KMS-11 (cell line): Measurements from ENCODE around the gene LRRTM2.

ENCODE experiments used
- H2AFZ ChIP-seq: fragments of 200-600 bp; sonication (generic); 2 replicates; pipeline ENCODE4 v1.6.1; 2016; ENCODE audit warnings: antibody characterized with exemption, mixed run types, low read depth
- H3K27ac ChIP-seq: fragments of 200-600 bp; sonication (generic); 2 replicates; pipeline ENCODE4 v1.6.1; 2016; ENCODE audit warnings: mild to moderate bottlenecking, mixed run types
- H3K27me3 ChIP-seq: fragments of 200-600 bp; sonication (generic); 2 replicates; pipeline ENCODE4 v1.6.1; 2017; ENCODE audit warnings: mild to moderate bottlenecking, low read depth, mixed run types, moderate library complexity; ENCODE audit not compliant: insufficient read depth
- H3K36me3 ChIP-seq: fragments of 200-600 bp; sonication (generic); 2 replicates; pipeline ENCODE4 v1.6.1; 2017; ENCODE audit warnings: mild to moderate bottlenecking, mixed run types; ENCODE audit not compliant: insufficient read depth
- H3K4me1 ChIP-seq: fragments of 200-600 bp; sonication (generic); 2 replicates; pipeline ENCODE4 v1.6.1; 2016; ENCODE audit warnings: mild to moderate bottlenecking, low read depth, mixed run types; ENCODE audit not compliant: poor library complexity, severe bottlenecking
- H3K4me2 ChIP-seq: fragments of 200-600 bp; sonication (generic); 2 replicates; pipeline ENCODE4 v1.7.0; 2016; ENCODE audit warnings: mild to moderate bottlenecking, mixed run types
- H3K4me3 ChIP-seq: fragments of 200-600 bp; sonication (generic); IDR thresholded peaks from 2 replicates; pipeline ENCODE4 v1.6.1; 2017; ENCODE audit warnings: low read depth, low read length, mixed read lengths; ENCODE audit not compliant: insufficient read depth
- H3K79me2 ChIP-seq: fragments of 200-600 bp; sonication (generic); 2 replicates; pipeline ENCODE4 v1.6.1; 2016; ENCODE audit warnings: low read depth, mixed run types; ENCODE audit not compliant: insufficient read depth
- H3K9ac ChIP-seq: fragments of 200-600 bp; sonication (generic); 2 replicates; pipeline ENCODE4 v1.6.1; 2016; ENCODE audit warnings: mild to moderate bottlenecking, mixed run types
- H4K20me1 ChIP-seq: fragments of 200-600 bp; sonication (generic); 2 replicates; pipeline ENCODE4 v1.6.1; 2016; ENCODE audit warnings: mild to moderate bottlenecking, mixed run types; ENCODE audit not compliant: insufficient read depth
- CTCF ChIP-seq: fragments of 200-600 bp; sonication (generic); conservative IDR thresholded peaks from 2 replicates; pipeline ENCODE4 v1.6.1; 2017; ENCODE audit warnings: low read depth, mild to moderate bottlenecking, antibody characterized with exemption, low read length, moderate library complexity, mixed read lengths

The LRRTM2 gene

GRCh38 chr5:138867011-138867410 is 8.1 kb downstream of the LRRTM2 start:
- TF ChIP-seq CTCF, result no peak
- H4K20me1 ChIP-seq, result no peaks in the 10 kb centered on the region
- no peak overlapping the region for H3K27ac ChIP-seq
- no peak overlapping the region for H2AFZ ChIP-seq
- H3K27me3 ChIP-seq, result no peaks in the 10 kb centered on the region
- H3K79me2 ChIP-seq, result no peaks in the 10 kb centered on the region
- no peak overlapping the region for H3K9ac ChIP-seq
- no peak overlapping the region for H3K4me3 ChIP-seq
- H3K4me2 ChIP-seq, result no peak overlapping the region
- H3K36me3 ChIP-seq, result no peaks in the 10 kb centered on the region
- H3K4me1 ChIP-seq, result no peaks in the 10 kb centered on the region

GRCh38 chr5:138853132-138853531 is 22.0 kb downstream of the LRRTM2 start:
- no peaks in the 10 kb centered on the region for H3K36me3 ChIP-seq
- H3K4me2 ChIP-seq, result no peak overlapping the region
- no peaks in the 10 kb centered on the region for H3K79me2 ChIP-seq
- no peak overlapping the region for H2AFZ ChIP-seq
- no peaks in the 10 kb centered on the region for H3K27me3 ChIP-seq
- H3K4me3 ChIP-seq, result no peak overlapping the region
- no peaks in the 10 kb centered on the region for H4K20me1 ChIP-seq
- no peaks in the 10 kb centered on the region for H3K4me1 ChIP-seq
- no peak overlapping the region for H3K27ac ChIP-seq
- no peak overlapping the region for H3K9ac ChIP-seq
- TF ChIP-seq CTCF, result no peak

GRCh38 chr5:138850865-138851435 is 24.2 kb downstream of the LRRTM2 start:
- Histone ChIP-seq H3K36me3 (no peaks in the 10 kb centered on the region), H3K27ac (no peak overlapping the region), H3K27me3 (no peaks in the 10 kb centered on the region), H3K9ac (no peak overlapping the region), H3K4me2 (no peak overlapping the region), H3K79me2 (no peaks in the 10 kb centered on the region), H3K4me1 (no peaks in the 10 kb centered on the region), H3K4me3 (no peak overlapping the region), H2AFZ (no peak overlapping the region), H4K20me1 (no peaks in the 10 kb centered on the region)
- no peak for TF ChIP-seq CTCF

GRCh38 chr5:138849882-138850281 is 25.3 kb downstream of the LRRTM2 start:
- H3K79me2 ChIP-seq, result no peaks in the 10 kb centered on the region
- no peak overlapping the region for H3K9ac ChIP-seq
- H3K36me3 ChIP-seq, result no peaks in the 10 kb centered on the region
- H3K4me1 ChIP-seq, result no peaks in the 10 kb centered on the region
- no peaks in the 10 kb centered on the region for H3K27me3 ChIP-seq
- TF ChIP-seq CTCF, result no peak
- no peak overlapping the region for H3K4me2 ChIP-seq
- H3K4me3 ChIP-seq, result no peak overlapping the region
- no peak overlapping the region for H3K27ac ChIP-seq
- H2AFZ ChIP-seq, result no peak overlapping the region
- H4K20me1 ChIP-seq, result no peaks in the 10 kb centered on the region

- H3K4me2 ChIP-seq, result no peak overlapping the region
- no peaks in the 10 kb centered on the region for H3K79me2 ChIP-seq
These were observed 25.7 kb downstream of the LRRTM2 start for GRCh38 chr5:138849439-138849838.

More at GRCh38 chr5:138849439-138849838, 25.7 kb downstream of the LRRTM2 start:
- Histone ChIP-seq H3K4me1 (no peaks in the 10 kb centered on the region), H3K36me3 (no peaks in the 10 kb centered on the region), H4K20me1 (no peaks in the 10 kb centered on the region), H3K9ac (no peak overlapping the region), H3K4me3 (no peak overlapping the region), H3K27me3 (no peaks in the 10 kb centered on the region), H3K27ac (no peak overlapping the region), H2AFZ (no peak overlapping the region)
- no peak for TF ChIP-seq CTCF
